Erythroblast (primary cell): ENCODE measurements around the gene GPR68.

Source experiments
- GATA1 ChIP-seq: IDR thresholded peaks from 2 replicates; pipeline ENCODE4 v1.6.1; 2011; ENCODE audit warnings: low read depth, mild to moderate bottlenecking, control low read depth, low read length, moderate library complexity
- POLR2A ChIP-seq: IDR thresholded peaks from 2 replicates; pipeline ENCODE4 v1.6.1; 2011; ENCODE audit warnings: mild to moderate bottlenecking, low read length

DNA sequence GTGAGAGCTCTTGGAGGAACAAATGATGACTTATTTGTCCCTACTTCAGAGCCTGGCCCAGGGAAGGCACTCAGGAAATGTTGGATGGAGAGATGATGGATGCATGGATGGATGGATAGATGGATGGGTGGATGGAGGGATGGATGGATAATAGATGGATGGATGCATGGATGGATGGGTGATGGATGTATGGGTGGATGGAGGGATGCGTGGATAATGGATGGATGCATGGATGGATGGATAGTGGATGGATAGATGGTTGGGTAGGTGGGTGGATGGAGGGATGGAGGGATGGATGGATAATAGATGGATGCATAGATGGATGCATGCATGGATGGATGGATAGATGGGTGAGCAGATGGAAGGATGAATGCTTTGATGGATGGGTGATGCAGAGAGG is 23.2 kb downstream of the GPR68 start:
- no peak for TF ChIP-seq POLR2A
- TF ChIP-seq GATA1, result no peak
